CD14-positive monocyte (primary cell): ENCODE results near the gene MED27. TPM values are rescaled to one million over a fixed set of nuclear protein-coding genes. Genes with fewer than 3 reads are reported as not detected.

Experiments
- DNase-seq, 3 donors: peaks; one replicate each; pipeline ENCODE4 v3.0.0-alpha.2; 2011 to 2022
- H2AFZ ChIP-seq: 2 replicates; pipeline ENCODE4 v1.6.0; 2012; ENCODE audit warnings: mild to moderate bottlenecking, low read depth, low read length, inconsistent platforms; ENCODE audit not compliant: insufficient read depth, poor library complexity, severe bottlenecking
- H3K27ac ChIP-seq, 2 donors: 1 replicate in 1 of 2; 2 replicates in 1 of 2; pipeline ENCODE4 v1.5.1; 2012 to 2013; ENCODE audit warnings: low read length in 2 of 2, control low read depth in 1 of 2, inconsistent platforms in 1 of 2, low read depth in 1 of 2, mild to moderate bottlenecking in 1 of 2
- H3K27me3 ChIP-seq, 2 donors: one replicate each; pipeline versions ENCODE4 v1.6.0 to v1.6.1; 2011 to 2013; ENCODE audit warnings: low read length in 2 of 2; ENCODE audit not compliant: control insufficient read depth in 2 of 2, insufficient read depth in 2 of 2
- H3K36me3 ChIP-seq, 2 donors: replicated peaks in 1 of 2; 1 replicate in 1 of 2; 2 replicates in 1 of 2; pipeline versions ENCODE4 v1.5.1 to v1.6.1; 2012 to 2013; ENCODE audit warnings: low read length in 2 of 2, control low read depth in 1 of 2, inconsistent platforms in 1 of 2, mild to moderate bottlenecking in 1 of 2; ENCODE audit not compliant: insufficient read depth in 2 of 2, control insufficient read depth in 1 of 2
- H3K4me1 ChIP-seq, 2 donors: 1 replicate in 1 of 2; 2 replicates in 1 of 2; pipeline versions ENCODE4 v1.5.1 to v1.6.1; 2012 to 2013; ENCODE audit warnings: low read length in 2 of 2, control low read depth in 1 of 2, inconsistent platforms in 1 of 2, mild to moderate bottlenecking in 1 of 2, moderate library complexity in 1 of 2; ENCODE audit not compliant: insufficient read depth in 2 of 2, control insufficient read depth in 1 of 2
- H3K4me2 ChIP-seq: replicated peaks from 2 replicates; pipeline ENCODE3; 2012; ENCODE audit warnings: low read length, moderate library complexity, mild to moderate bottlenecking; ENCODE audit not compliant: poor library complexity, severe bottlenecking; ENCODE audit errors: extremely low read depth
- H3K4me3 ChIP-seq, 3 experiments: fragments of 200-600 bp in 1 of 3; sonication (generic) in 1 of 3; replicated peaks in 1 of 3; 1 replicate in 2 of 3; 2 replicates in 1 of 3; pipeline ENCODE4 v1.5.1; 2011 to 2013; ENCODE audit warnings: low read length in 3 of 3, mild to moderate bottlenecking in 3 of 3, control low read depth in 2 of 3, low read depth in 2 of 3, inconsistent platforms in 1 of 3, moderate library complexity in 1 of 3
- H3K79me2 ChIP-seq: 2 replicates; pipeline ENCODE4 v1.6.0; 2012; ENCODE audit warnings: mild to moderate bottlenecking, control low read depth, inconsistent platforms, low read length, moderate library complexity; ENCODE audit not compliant: insufficient read depth
- H3K9ac ChIP-seq: 2 replicates; pipeline ENCODE4 v1.6.0; 2017; ENCODE audit warnings: low read length, mild to moderate bottlenecking; ENCODE audit not compliant: insufficient read depth, poor library complexity, severe bottlenecking
- H3K9me3 ChIP-seq, 2 donors: replicated peaks in 1 of 2; 1 replicate in 1 of 2; 2 replicates in 1 of 2; pipeline versions ENCODE4 v1.5.1 to v1.6.1; 2012 to 2013; ENCODE audit warnings: low read length in 2 of 2, control low read depth in 1 of 2; ENCODE audit not compliant: control insufficient read depth in 1 of 2, insufficient read depth in 1 of 2
- H4K20me1 ChIP-seq: 2 replicates; pipeline ENCODE4 v1.6.0; 2012; ENCODE audit warnings: mild to moderate bottlenecking, low read length, control low read depth, moderate library complexity; ENCODE audit not compliant: insufficient read depth
- H3K27ac Mint-ChIP-seq, 7 donors: one replicate each; pipeline ENCODE4 v1.8.0; 2020; ENCODE audit warnings: mild to moderate bottlenecking in 7 of 7, mixed read lengths in 7 of 7, moderate library complexity in 6 of 7, inconsistent platforms in 2 of 7
- H3K27me3 Mint-ChIP-seq, 3 donors: one replicate each; pipeline ENCODE4 v1.8.0; 2021 to 2022; ENCODE audit warnings: low read depth in 3 of 3, mild to moderate bottlenecking in 3 of 3, mixed read lengths in 3 of 3, moderate library complexity in 3 of 3, inconsistent platforms in 1 of 3
- H3K36me3 Mint-ChIP-seq, 2 donors: one replicate each; pipeline ENCODE4 v1.8.0; 2020; ENCODE audit warnings: mixed read lengths in 2 of 2, inconsistent platforms in 1 of 2, mild to moderate bottlenecking in 1 of 2
- H3K4me1 Mint-ChIP-seq: one replicate; pipeline ENCODE4 v1.8.0; 2020; ENCODE audit warnings: mild to moderate bottlenecking, mixed read lengths
- H3K4me3 Mint-ChIP-seq, 2 donors: one replicate each; pipeline ENCODE4 v1.8.0; 2020; ENCODE audit warnings: mild to moderate bottlenecking in 2 of 2, mixed read lengths in 2 of 2, moderate library complexity in 1 of 2
- H3K9me3 Mint-ChIP-seq, 7 donors: one replicate each; pipeline ENCODE4 v1.8.0; 2020 to 2022; ENCODE audit warnings: mixed read lengths in 7 of 7, mild to moderate bottlenecking in 6 of 7, moderate library complexity in 6 of 7, inconsistent platforms in 2 of 7
- CTCF ChIP-seq: fragments of 200-600 bp; IDR thresholded peaks from one replicate; pipeline ENCODE4 v1.8.0; 2022; ENCODE audit warnings: antibody characterized with exemption, mild to moderate bottlenecking
- WGBS: methylation state at CpG from one replicate; pipeline ENCODE4 v1.1.5; 2013; ENCODE audit warnings: missing lambda C conversion rate; ENCODE audit not compliant: insufficient coverage; 5-methylcytosine and 5-hydroxymethylcytosine counted together
- intact Hi-C, 2 donors: fragments of 100-400 bp; cut with micrococcal nuclease; formaldehyde crosslinking; loops; one replicate each; pipeline versions ENCODE4 v1.15.0 to v1.15.1; 2023
- polyA plus RNA-seq, 3 donors: library from polyadenylated mRNA; depleted of rRNA in 1 of 3; unstranded in 2 of 3; stranded (reverse) in 1 of 3; fragments of 300-500 nt in 2 of 3; fragments of >200 nt in 1 of 3; fragmentation: Illumina TruSeq in 2 of 3; gene quantifications; 1 replicate in 2 of 3; 2 replicates in 1 of 3; pipeline ENCODE4 v1.2.3, GENCODE V29; 2012 to 2021

Gene MED27
- polyA plus RNA-seq, 3 donors, result 14.0 to 26.9 (median 25.8) TPM

GRCh38 chr9:132015866-132016265 lies 63.8 kb downstream of the MED27 start:
- Histone ChIP-seq H3K36me3 (peaks cover 4 to 19% of the 10 kb centered on the region in 2 donors), H3K4me2 (no peak overlapping the region), H3K79me2 (no peaks in the 10 kb centered on the region), H4K20me1 (peaks cover 39% of the 10 kb centered on the region), H3K4me1 (no peaks in the 10 kb centered on the region), H3K9ac (no peak overlapping the region), H3K27ac (no peak overlapping the region), H3K9me3 (no peaks in the 10 kb centered on the region), H2AFZ (no peak overlapping the region), H3K27me3 (no peaks in the 10 kb centered on the region), H3K4me3 (no peak overlapping the region)
- intact Hi-C loops, result no loop called here
- TF ChIP-seq CTCF, result no peak
- Mint-ChIP-seq H3K27me3 (no peaks in the 10 kb centered on the region), H3K27ac (no peak overlapping the region), H3K36me3 (peaks cover 14 to 16% of the 10 kb centered on the region in 2 donors), H3K4me3 (no peak overlapping the region), H3K4me1 (peaks cover 2% of the 10 kb centered on the region), H3K9me3 (no peaks in the 10 kb centered on the region)
- 100% methylated on average over 3 of the region's 3 CpGs for WGBS
- DNase-seq, result no peak

DNA sequence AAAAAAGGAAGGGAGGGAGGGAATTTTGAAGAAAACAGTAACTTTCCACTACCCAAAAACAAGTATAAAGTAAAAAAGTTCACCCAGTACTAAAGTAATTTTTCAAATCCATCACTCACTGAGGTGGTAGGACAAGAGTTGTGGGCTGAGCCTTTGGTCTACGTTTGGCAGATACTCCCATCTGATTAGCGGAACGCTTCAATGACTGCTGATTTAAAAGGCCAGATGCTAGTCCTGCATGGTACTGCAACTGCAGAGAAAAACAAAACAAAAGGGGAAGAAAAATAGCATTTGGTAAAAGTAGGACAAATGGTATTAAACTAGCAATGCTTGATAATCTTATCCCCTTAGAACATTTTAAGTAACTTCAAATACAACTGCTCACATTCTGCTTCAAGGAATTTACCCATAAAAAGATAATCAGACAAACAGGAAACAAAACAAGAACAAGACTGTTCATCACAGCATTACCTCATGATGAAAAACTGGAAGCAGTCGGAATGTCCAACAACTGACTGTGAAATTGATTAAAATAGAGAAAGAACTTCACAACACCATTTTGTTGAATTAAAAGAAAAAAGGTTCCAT lies 65.4 kb downstream of the MED27 start:
- peaks cover 4 to 19% of the 10 kb centered on the region in 2 donors for H3K36me3 ChIP-seq
- Mint-ChIP-seq H3K36me3 (peaks cover 14 to 17% of the 10 kb centered on the region in 2 donors), H3K9me3 (peaks cover 0 to 2% (median 0%) of the 10 kb centered on the region in 7 donors), H3K27ac (no peak overlapping the region), H3K4me3 (no peak overlapping the region), H3K27me3 (no peaks in the 10 kb centered on the region), H3K4me1 (peaks cover 2% of the 10 kb centered on the region)
- no peaks in the 10 kb centered on the region for H3K9me3 ChIP-seq
- H3K4me2 ChIP-seq, result no peak overlapping the region
- intact Hi-C loops, result no loop called here
- no peak overlapping the region for H3K4me3 ChIP-seq
- DNase-seq, result no peak
- H3K27ac ChIP-seq, result no peak overlapping the region
- 93% methylated on average over 3 of the region's 4 CpGs for WGBS
- no peaks in the 10 kb centered on the region for H3K27me3 ChIP-seq
- H3K9ac ChIP-seq, result no peak overlapping the region
- H4K20me1 ChIP-seq, result peaks cover 24% of the 10 kb centered on the region
- TF ChIP-seq CTCF, result no peak
- H3K79me2 ChIP-seq, result no peaks in the 10 kb centered on the region
- no peaks in the 10 kb centered on the region for H3K4me1 ChIP-seq
- H2AFZ ChIP-seq, result no peak overlapping the region
